ENCODE measurements around the gene JARID2. TPM values are rescaled to one million over a fixed set of nuclear protein-coding genes. Genes with fewer than 3 reads are reported as not detected.

The JARID2 gene
- total RNA-seq, 1 donor from 2014 or later, result 66.1 TPM

- Mint-ChIP-seq H3K36me3 (ENCODE audit: low read depth, unreplicated experiment) (peaks cover 8% of the 10 kb centered on the region), H3K4me1 (ENCODE audit: unreplicated experiment) (peaks cover 69% of the 10 kb centered on the region), H3K4me3 (ENCODE audit: unreplicated experiment) (no peak overlapping the region), H3K27ac (ENCODE audit: unreplicated experiment) (no peak overlapping the region), H3K27me3 (ENCODE audit: unreplicated experiment) (peaks cover 3% of the 10 kb centered on the region), H3K9me3 (ENCODE audit: unreplicated experiment) (no peaks in the 10 kb centered on the region)
- TF ChIP-seq, protein P1, sequence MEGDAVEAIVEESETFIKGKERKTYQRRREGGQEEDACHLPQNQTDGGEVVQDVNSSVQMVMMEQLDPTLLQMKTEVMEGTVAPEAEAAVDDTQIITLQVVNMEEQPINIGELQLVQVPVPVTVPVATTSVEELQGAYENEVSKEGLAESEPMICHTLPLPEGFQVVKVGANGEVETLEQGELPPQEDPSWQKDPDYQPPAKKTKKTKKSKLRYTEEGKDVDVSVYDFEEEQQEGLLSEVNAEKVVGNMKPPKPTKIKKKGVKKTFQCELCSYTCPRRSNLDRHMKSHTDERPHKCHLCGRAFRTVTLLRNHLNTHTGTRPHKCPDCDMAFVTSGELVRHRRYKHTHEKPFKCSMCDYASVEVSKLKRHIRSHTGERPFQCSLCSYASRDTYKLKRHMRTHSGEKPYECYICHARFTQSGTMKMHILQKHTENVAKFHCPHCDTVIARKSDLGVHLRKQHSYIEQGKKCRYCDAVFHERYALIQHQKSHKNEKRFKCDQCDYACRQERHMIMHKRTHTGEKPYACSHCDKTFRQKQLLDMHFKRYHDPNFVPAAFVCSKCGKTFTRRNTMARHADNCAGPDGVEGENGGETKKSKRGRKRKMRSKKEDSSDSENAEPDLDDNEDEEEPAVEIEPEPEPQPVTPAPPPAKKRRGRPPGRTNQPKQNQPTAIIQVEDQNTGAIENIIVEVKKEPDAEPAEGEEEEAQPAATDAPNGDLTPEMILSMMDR (IDR thresholded peaks at IDR 0.05; ENCODE audit: unreplicated experiment), result no peak
- DNase-seq (ENCODE audit: low spot score), result no peak
Observed at GRCh38 chr6:15340105-15340601, 94.3 kb downstream of the JARID2 start.

DNA sequence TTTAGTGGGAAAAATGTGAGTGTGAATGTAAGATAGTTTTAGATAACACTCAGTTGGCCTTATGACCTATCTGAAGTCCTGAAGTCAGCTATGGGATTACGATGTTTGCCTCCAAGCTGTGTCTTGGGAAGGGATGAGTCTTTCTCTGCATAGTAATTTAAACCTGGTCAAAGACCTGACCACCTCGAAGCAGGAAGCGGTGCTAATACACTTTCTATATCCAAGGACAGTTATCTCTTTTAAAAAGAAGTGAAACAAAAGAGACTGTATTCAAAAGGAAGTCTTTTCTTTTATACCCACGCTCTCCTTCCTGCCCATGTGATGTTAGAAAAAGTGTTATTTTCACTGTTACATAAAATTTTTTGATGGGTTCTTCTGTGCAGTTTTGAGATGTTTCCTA, 94.9 kb downstream of the JARID2 start:
- TF ChIP-seq, protein P1 (IDR thresholded peaks at IDR 0.05; ENCODE audit: unreplicated experiment), result no peak
- Mint-ChIP-seq H3K36me3 (ENCODE audit: low read depth, unreplicated experiment) (peaks cover 4% of the 10 kb centered on the region), H3K4me3 (ENCODE audit: unreplicated experiment) (no peak overlapping the region), H3K4me1 (ENCODE audit: unreplicated experiment) (peaks cover 62% of the 10 kb centered on the region), H3K27ac (ENCODE audit: unreplicated experiment) (no peak overlapping the region), H3K9me3 (ENCODE audit: unreplicated experiment) (no peaks in the 10 kb centered on the region), H3K27me3 (ENCODE audit: unreplicated experiment) (peaks cover 3% of the 10 kb centered on the region)
- DNase-seq (ENCODE audit: low spot score), result no peak

DNA sequence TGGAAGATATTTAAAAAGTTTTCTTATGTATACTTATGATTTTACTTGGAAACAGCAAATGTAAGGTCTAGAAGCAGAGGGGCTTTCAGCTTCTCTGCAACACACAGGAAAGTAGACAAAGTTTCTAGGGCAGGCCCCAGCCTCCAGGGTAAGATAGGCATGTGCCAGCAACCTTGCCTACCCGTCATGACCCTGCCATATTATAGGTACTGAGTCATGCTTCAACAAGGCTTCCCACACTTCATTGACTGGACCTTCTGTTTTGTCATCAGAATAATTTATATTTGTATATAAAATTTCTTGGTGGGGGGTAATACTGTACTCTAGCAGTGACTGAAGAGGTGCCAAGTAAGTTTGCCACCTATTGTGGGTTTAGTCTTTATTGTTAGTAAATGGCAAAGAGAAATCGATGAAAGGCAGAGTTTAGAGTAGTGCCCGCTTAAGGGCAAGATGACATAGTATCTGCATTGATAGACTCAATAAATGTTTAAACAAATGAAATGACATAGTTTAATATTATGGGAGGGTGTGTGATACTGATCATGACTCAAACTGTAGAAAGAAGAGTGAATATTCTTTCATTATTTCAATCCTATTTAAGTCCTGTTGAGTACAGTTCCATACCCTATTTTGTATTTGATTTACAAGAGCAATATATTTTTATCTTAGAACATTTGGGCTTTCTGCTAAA, 95.6 kb downstream of the JARID2 start:
- TF ChIP-seq, protein P1 (IDR thresholded peaks at IDR 0.05; ENCODE audit: unreplicated experiment), result no peak

GRCh38 chr6:15342114-15342513, 96.2 kb downstream of the JARID2 start:
- peaks cover 4% of the 10 kb centered on the region for H3K36me3 Mint-ChIP-seq (ENCODE audit: low read depth, unreplicated experiment)
- H3K27me3 Mint-ChIP-seq (ENCODE audit: unreplicated experiment), result peaks cover 3% of the 10 kb centered on the region
- H3K4me1 Mint-ChIP-seq (ENCODE audit: unreplicated experiment), result peaks cover 51% of the 10 kb centered on the region
- H3K27ac Mint-ChIP-seq (ENCODE audit: unreplicated experiment), result no peak overlapping the region
- no peak for DNase-seq (ENCODE audit: low spot score)
- no peak overlapping the region for H3K4me3 Mint-ChIP-seq (ENCODE audit: unreplicated experiment)
- no peaks in the 10 kb centered on the region for H3K9me3 Mint-ChIP-seq (ENCODE audit: unreplicated experiment)
- TF ChIP-seq, protein P1 (IDR thresholded peaks at IDR 0.05; ENCODE audit: unreplicated experiment), result no peak

More for the DNA sequence above, 95.6 kb downstream of the JARID2 start:
- Mint-ChIP-seq H3K4me1 (ENCODE audit: unreplicated experiment) (peaks cover 57% of the 10 kb centered on the region), H3K9me3 (ENCODE audit: unreplicated experiment) (no peaks in the 10 kb centered on the region), H3K27me3 (ENCODE audit: unreplicated experiment) (peaks cover 3% of the 10 kb centered on the region), H3K27ac (ENCODE audit: unreplicated experiment) (no peak overlapping the region), H3K36me3 (ENCODE audit: low read depth, unreplicated experiment) (peaks cover 4% of the 10 kb centered on the region), H3K4me3 (ENCODE audit: unreplicated experiment) (no peak overlapping the region)
- DNase-seq (ENCODE audit: low spot score), result no peak

DNA sequence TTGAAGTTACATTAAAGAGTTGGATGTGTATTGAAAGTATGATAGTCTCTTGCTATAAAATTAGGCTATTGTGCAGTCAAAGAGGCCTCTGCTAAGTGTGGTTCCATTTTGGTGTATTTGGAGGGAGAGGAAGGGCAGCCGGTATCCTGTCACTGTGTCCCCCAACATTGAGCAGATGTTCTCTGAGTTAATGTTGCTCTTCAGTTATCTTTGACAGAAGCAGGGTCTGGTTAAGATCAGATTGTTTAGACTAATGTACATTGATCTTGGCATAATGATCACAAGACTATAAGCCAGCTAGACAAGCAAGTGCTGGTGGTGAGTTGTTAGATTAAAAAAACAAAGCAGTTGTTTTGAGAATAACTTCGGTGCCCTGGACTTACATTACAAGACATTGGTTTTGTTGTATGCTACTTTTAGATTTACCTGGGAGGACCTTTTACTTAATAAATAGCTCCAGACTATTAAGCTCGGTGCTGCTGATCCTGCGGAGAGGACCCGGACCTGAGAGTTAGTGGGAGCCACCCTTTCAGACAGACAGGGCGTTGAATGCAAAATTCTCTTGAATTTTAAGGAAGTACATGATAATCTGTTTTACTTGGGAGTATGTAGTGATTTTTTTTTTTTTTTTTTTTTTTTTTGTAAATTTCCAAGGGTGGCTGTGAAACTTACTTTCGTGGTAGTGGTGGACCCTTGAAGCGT, 97.8 kb downstream of the JARID2 start:
- Mint-ChIP-seq H3K27me3 (ENCODE audit: unreplicated experiment) (peaks cover 2% of the 10 kb centered on the region), H3K4me1 (ENCODE audit: unreplicated experiment) (peaks cover 40% of the 10 kb centered on the region), H3K36me3 (ENCODE audit: low read depth, unreplicated experiment) (no peaks in the 10 kb centered on the region), H3K9me3 (ENCODE audit: unreplicated experiment) (no peaks in the 10 kb centered on the region), H3K4me3 (ENCODE audit: unreplicated experiment) (no peak overlapping the region), H3K27ac (ENCODE audit: unreplicated experiment) (no peak overlapping the region)
- DNase-seq (ENCODE audit: low spot score), result no peak
- TF ChIP-seq, protein P1 (IDR thresholded peaks at IDR 0.05; ENCODE audit: unreplicated experiment), result no peak
